A375 (cell line): ENCODE measurements around the gene DDN. TPM values are rescaled to one million over a fixed set of nuclear protein-coding genes. Genes with fewer than 3 reads are reported as not detected.

Experiments used
- small RNA-seq: library from RNA; depleted of rRNA; stranded (forward); fragments of <200 nt; gene quantifications from one replicate; pipeline ENCODE3, GENCODE V24; 2014
- total RNA-seq: library from RNA; depleted of rRNA; stranded (reverse); fragments of >200 nt; shearing (Covaris generic); gene quantifications from 2 replicates; pipeline ENCODE4 v1.2.3, GENCODE V29; 2014; rRNA removed

DDN gene
- 1.6 and 2.4 TPM in 2 replicates for total RNA-seq

DNA sequence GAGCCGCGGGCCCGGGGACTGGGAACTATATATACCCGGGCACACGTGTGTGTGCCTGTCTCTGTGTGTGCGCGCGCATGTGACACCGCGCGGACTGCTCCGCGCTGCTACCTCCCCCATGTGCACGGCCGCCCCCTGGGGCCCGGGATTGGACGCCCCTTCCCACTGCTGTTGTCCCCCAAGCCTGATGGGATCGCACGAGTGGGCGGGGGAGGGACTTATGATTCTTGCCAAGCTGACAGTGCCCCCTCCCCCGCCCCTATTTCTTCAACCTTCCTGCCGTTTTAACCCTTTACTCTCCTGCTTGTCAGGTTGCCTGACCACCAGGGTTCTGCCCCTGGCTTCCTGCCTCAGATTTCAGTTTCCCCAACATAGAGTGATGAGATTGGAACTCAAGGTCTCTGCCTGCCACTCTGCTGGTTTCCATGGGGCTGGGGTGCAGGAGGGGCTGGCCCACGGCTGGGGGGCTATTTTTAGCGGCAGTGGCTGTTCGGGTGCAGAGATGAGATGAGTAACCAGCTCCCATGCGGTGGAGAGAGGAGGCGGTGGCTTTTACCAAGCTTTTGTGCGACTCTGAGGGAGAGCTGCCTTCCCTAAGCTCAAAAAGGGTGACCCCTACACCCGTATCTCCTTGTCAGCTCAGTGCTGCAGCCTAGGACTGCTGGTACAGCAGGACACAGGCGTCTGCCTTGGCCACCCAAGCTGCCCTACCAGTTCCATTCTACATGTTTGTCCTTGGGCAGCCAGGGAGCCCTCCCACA lies at the start of gene DDN:
TSS of gene DDN (minus strand) at position 5 of the 761 bp plus-strand sequence. CDS start 88 bp downstream, outside the sequence.

DNA sequence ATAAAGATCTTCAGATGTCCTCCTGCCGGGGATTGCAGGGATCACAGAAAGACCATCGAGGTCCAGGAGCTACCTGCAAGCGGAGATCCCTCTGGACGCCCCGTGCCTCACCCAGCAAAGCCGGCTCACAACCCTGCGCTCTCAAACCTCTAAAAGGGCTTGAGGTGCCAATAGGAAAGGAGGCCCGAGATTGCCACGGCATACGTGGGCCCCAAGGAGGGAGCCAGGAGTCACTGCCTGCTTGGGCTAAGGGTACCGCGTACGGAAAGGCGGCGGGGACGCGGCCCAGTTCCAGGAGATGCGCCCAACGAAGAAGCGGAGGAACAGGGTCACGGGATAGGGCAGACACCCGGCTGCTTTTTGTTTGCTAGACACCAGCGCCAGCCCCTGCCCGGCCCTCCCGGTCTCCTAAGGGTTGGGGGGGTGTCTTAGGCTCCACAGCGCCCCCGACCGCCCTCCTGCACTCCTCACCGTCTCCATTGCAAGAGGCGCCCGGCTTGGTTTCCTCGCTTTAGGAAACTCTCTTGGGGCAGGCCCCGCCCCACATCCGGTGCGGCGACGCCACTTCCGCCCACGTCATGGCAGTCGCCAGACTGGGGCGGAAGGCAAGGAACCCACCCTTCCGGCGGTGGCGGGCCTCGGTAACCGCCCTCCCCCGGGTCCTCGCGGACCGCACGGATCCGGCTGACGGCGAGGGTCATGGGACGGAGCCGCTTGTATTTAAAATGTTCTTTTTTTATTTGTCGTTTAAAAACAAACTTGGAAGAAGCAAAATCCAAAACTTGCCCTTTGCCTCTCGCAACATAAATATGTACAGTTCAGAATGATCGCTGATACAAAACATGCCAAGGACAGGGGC lies 19.3 kb upstream of the DDN start, which contains the start of gene PRKAG1:
TSS of gene PRKAG1 (minus strand) at position 516 of the 859 bp plus-strand sequence. CDS start at position 480, 36 bp downstream.

DNA sequence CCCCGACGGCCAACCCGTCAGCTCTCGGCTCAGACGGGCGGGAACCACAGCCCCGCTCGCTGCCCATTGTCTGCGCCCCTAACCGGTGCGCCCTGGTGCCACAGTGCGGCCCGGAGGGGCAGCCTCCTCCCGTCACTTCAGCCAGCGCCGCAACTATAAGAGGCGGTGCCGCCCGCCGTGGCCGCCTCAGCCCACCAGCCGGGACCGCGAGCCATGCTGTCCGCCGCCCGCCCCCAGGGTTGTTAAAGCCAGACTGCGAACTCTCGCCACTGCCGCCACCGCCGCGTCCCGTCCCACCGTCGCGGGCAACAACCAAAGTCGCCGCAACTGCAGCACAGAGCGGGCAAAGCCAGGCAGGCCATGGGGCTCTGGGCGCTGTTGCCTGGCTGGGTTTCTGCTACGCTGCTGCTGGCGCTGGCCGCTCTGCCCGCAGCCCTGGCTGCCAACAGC lies 20.9 kb downstream of the DDN start, which contains the start of gene WNT1:
TSS of gene WNT1 (plus strand) at position 32 of the 450 bp plus-strand sequence. CDS start at position 361, 329 bp downstream.

DNA sequence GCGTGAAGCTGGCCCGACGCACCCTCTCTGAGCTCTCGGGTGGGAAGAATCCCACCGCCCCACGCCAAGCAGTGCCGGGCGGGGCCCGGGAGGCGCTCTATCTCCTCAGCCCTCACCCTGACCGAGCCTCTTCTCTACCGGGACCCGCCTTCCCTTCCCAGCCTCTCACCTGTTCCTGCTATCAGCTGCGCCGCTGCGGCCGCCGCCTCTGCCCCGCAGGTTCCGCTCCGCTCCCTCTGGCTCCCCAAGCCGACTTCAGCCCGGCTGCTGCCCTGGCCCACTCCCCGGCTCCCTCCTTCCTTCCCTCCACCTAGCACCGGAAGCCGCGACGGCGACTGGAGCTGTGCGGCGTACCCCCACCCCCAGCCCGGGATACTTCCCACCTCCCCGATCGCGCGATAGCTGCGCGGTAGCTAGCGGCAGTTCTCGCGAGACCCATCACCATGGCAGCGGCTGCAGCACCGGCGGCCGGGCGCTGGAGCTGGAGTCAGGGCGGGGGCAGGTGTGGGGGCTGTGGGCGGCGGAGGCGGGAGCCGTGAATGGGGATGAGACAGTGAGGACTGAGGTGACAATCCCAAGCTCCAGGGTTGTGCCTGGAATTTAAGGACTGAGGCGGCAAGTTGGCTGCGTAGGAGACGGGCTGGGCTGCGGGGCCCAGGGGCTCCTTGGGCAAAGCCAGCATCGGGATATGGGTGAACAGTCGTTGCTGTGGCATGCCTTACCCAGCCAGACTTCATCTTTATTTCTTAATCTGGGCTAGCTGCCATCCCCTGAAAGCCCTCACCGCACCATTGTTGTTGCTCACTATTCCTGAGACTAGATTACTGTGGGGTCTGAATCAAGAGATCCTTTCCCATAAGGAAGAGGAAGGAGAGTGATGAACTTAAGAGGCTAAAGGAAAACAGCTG lies 41.8 kb downstream of the DDN start, which contains the start of gene ARF3:
TSS of gene ARF3 (minus strand) at position 347 of the 908 bp plus-strand sequence. CDS start 16,392 bp downstream, outside the sequence.

Small RNA genes lying within 50 kb of the gene (small RNA-seq; reads per million reads assigned to genes)
- gene RNU6-940P = not detected

Other genes starting within 250 kb of the DDN start
- gene ADCY6, start 210.3 kb downstream of the DDN start, total RNA-seq = 22.6 and 23.9 TPM in 2 replicates
- 15.7 and 22.7 TPM in 2 replicates for gene CACNB3, start 180.9 kb downstream of the DDN start, total RNA-seq
- 63.5 and 66.8 TPM in 2 replicates for gene DDX23, start 147.2 kb downstream of the DDN start, total RNA-seq
- 0.48 and 0.57 TPM in 2 replicates for gene RND1, start 133.5 kb downstream of the DDN start, total RNA-seq
- 24.9 and 25.8 TPM in 2 replicates for gene FKBP11, start 73.9 kb downstream of the DDN start, total RNA-seq
- gene ARF3, start 41.9 kb downstream of the DDN start, total RNA-seq = 79.5 and 93.6 TPM in 2 replicates
- 2.6 and 3.5 TPM in 2 replicates for gene WNT10B, start 27.6 kb downstream of the DDN start, total RNA-seq
- not detected in 2 replicates for gene WNT1, start 21.1 kb downstream of the DDN start, total RNA-seq
- gene PRKAG1, start 19.4 kb upstream of the DDN start, total RNA-seq = 120 and 128 TPM in 2 replicates
- 40.7 and 44.7 TPM in 2 replicates for gene KMT2D, start 61.4 kb upstream of the DDN start, total RNA-seq
- gene RHEBL1, start 70.6 kb upstream of the DDN start, total RNA-seq = 4.0 and 9.5 TPM in 2 replicates
- gene DHH, start 95.4 kb upstream of the DDN start, total RNA-seq = 0.29 and 0.87 TPM in 2 replicates
- 11.1 and 14.3 TPM in 2 replicates for gene LMBR1L, start 111.5 kb upstream of the DDN start, total RNA-seq
- gene TUBA1B, start 132.0 kb upstream of the DDN start, total RNA-seq = 2,083 and 2,392 TPM in 2 replicates
- 84.2 and 95.1 TPM in 2 replicates for gene TUBA1A, start 189.7 kb upstream of the DDN start, total RNA-seq